ENCODE results near the gene PLPP1.

The PLPP1 gene

GRCh38 chr5:55517804-55518203 is 17.0 kb downstream of the PLPP1 start:
- TF ChIP-seq TAF1 (IDR thresholded peaks at IDR 0.05; ENCODE audit: borderline replicate concordance, insufficient read depth, low read length) (no peak), POLR2AphosphoS5 (IDR thresholded peaks at IDR 0.05; ENCODE audit: low read depth, low read length) (no peak), FOXP2 (optimal IDR thresholded peaks at IDR 0.05; ENCODE audit: borderline replicate concordance, extremely low read depth, extremely low read length, insufficient read depth) (no peak), SIN3A (IDR thresholded peaks at IDR 0.05; ENCODE audit: borderline replicate concordance, insufficient read depth, low read length) (no peak)
- TF ChIP-seq, protein P1, sequence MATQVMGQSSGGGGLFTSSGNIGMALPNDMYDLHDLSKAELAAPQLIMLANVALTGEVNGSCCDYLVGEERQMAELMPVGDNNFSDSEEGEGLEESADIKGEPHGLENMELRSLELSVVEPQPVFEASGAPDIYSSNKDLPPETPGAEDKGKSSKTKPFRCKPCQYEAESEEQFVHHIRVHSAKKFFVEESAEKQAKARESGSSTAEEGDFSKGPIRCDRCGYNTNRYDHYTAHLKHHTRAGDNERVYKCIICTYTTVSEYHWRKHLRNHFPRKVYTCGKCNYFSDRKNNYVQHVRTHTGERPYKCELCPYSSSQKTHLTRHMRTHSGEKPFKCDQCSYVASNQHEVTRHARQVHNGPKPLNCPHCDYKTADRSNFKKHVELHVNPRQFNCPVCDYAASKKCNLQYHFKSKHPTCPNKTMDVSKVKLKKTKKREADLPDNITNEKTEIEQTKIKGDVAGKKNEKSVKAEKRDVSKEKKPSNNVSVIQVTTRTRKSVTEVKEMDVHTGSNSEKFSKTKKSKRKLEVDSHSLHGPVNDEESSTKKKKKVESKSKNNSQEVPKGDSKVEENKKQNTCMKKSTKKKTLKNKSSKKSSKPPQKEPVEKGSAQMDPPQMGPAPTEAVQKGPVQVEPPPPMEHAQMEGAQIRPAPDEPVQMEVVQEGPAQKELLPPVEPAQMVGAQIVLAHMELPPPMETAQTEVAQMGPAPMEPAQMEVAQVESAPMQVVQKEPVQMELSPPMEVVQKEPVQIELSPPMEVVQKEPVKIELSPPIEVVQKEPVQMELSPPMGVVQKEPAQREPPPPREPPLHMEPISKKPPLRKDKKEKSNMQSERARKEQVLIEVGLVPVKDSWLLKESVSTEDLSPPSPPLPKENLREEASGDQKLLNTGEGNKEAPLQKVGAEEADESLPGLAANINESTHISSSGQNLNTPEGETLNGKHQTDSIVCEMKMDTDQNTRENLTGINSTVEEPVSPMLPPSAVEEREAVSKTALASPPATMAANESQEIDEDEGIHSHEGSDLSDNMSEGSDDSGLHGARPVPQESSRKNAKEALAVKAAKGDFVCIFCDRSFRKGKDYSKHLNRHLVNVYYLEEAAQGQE (IDR thresholded peaks at IDR 0.05; ENCODE audit: insufficient read depth in 1 of 2, low read depth in 2 of 2, low read length in 2 of 2) = no peak

GRCh38 chr5:55511010-55511409 is 23.8 kb downstream of the PLPP1 start:
- TF ChIP-seq POLR2AphosphoS5 (IDR thresholded peaks at IDR 0.05; ENCODE audit: low read depth, low read length) (no peak), SIN3A (IDR thresholded peaks at IDR 0.05; ENCODE audit: borderline replicate concordance, insufficient read depth, low read length) (no peak), FOXP2 (optimal IDR thresholded peaks at IDR 0.05; ENCODE audit: borderline replicate concordance, extremely low read depth, extremely low read length, insufficient read depth) (no peak), TAF1 (IDR thresholded peaks at IDR 0.05; ENCODE audit: borderline replicate concordance, insufficient read depth, low read length) (no peak)
- TF ChIP-seq, protein P1 (IDR thresholded peaks at IDR 0.05; ENCODE audit: insufficient read depth in 1 of 2, low read depth in 2 of 2, low read length in 2 of 2) = no peak

DNA sequence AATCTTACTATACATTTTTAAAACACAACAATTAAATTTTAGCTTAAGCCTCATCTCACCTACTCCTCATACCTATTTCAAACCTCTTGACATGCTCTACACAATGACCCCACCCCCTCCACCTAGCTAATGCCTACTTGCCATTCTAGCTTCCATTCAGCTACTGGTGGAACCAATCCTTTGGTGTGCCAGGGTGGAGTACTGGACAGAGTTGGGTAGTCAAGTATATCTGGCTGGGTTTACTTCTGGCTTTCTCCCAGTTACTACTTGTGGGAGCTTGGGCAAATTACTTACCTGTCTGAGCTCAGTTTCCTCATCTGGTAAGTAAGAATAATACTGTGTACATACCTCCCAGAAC is 24.3 kb downstream of the PLPP1 start:
- no peak for TF ChIP-seq FOXP2 (optimal IDR thresholded peaks at IDR 0.05; ENCODE audit: borderline replicate concordance, extremely low read depth, extremely low read length, insufficient read depth)
- no peak for TF ChIP-seq SIN3A (IDR thresholded peaks at IDR 0.05; ENCODE audit: borderline replicate concordance, insufficient read depth, low read length)
- TF ChIP-seq TAF1 (IDR thresholded peaks at IDR 0.05; ENCODE audit: borderline replicate concordance, insufficient read depth, low read length) = no peak
- TF ChIP-seq POLR2AphosphoS5 (IDR thresholded peaks at IDR 0.05; ENCODE audit: low read depth, low read length) = no peak
- TF ChIP-seq, protein P1 (IDR thresholded peaks at IDR 0.05; ENCODE audit: insufficient read depth in 1 of 2, low read depth in 2 of 2, low read length in 2 of 2) = no peak

DNA sequence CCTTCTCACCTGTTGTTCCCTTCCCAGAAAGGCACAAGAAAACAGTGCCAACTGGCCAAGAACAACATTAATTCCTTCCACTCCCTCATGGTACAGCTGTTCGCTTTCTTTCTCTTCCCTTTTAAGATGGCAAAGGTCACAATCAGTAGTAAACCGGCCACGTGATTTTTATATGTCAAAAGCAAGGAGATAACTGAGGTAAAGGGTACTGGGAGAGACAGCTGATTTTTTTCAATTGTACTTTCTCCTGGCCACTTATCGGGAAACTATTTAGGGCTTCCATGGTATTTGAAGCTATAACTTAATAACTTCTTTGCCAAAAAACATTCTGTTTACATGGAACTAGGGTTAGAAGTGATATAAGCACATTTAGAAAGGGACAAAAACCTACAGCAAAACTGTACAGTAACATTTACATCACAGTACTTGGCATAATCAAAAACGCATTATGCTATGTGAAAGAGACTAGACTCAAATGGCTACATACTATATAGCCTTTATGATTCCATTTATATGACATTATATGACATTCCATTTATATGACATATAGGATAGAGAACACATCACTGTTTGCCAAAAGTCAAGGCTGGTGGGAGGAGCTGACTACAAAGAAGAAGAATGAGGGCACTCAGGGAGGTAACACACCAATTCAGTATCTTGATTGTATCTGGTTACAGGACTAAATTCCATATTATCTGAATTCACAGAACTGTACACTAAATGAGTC is 24.8 kb downstream of the PLPP1 start:
- TF ChIP-seq, protein P1 (IDR thresholded peaks at IDR 0.05; ENCODE audit: insufficient read depth in 1 of 2, low read depth in 2 of 2, low read length in 2 of 2) = no peak
- TF ChIP-seq TAF1 (IDR thresholded peaks at IDR 0.05; ENCODE audit: borderline replicate concordance, insufficient read depth, low read length) (no peak), POLR2AphosphoS5 (IDR thresholded peaks at IDR 0.05; ENCODE audit: low read depth, low read length) (no peak), FOXP2 (optimal IDR thresholded peaks at IDR 0.05; ENCODE audit: borderline replicate concordance, extremely low read depth, extremely low read length, insufficient read depth) (no peak), SIN3A (IDR thresholded peaks at IDR 0.05; ENCODE audit: borderline replicate concordance, insufficient read depth, low read length) (no peak)
